Upper lobe of left lung (tissue), 6 donors: ENCODE measurements around the gene CSNK1G3. TPM values are rescaled to one million over a fixed set of nuclear protein-coding genes. Genes with fewer than 3 reads are reported as not detected.
"Not testable (repeated sequence)": the region's sequence is repeated elsewhere in the genome, so short reads cannot be mapped to it uniquely, and the experiment has no call there.

Experiments used
- ATAC-seq, 2 donors: fragments of 200-7000 bp; cut with Tn5 transposase; one replicate each; pipeline ENCODE4 v1.9.1; 2022; ENCODE audit warnings: mild to moderate bottlenecking in 2 of 2, moderate library complexity in 2 of 2; ENCODE audit not compliant: low FRiP score in 2 of 2
- DNase-seq, 2 donors: peaks; one replicate each; pipeline ENCODE4 v3.0.0-alpha.2; 2019 to 2020
- H3K27ac ChIP-seq, 4 donors: fragments of 200-600 bp; sonication (generic); one replicate each; pipeline ENCODE4 v1.5.1; 2016 to 2019
- H3K27me3 ChIP-seq, 4 donors: fragments of 200-600 bp; sonication (generic); one replicate each; pipeline ENCODE4 v1.5.1; 2017 to 2019
- H3K36me3 ChIP-seq, 4 donors: fragments of 200-600 bp; sonication (generic); one replicate each; pipeline ENCODE4 v1.5.1; 2016 to 2019
- H3K4me1 ChIP-seq, 4 donors: fragments of 200-600 bp; sonication (generic); one replicate each; pipeline ENCODE4 v1.5.1; 2018 to 2019
- H3K4me3 ChIP-seq, 4 donors: fragments of 200-600 bp; sonication (generic); one replicate each; pipeline ENCODE4 v1.5.1; 2017 to 2019; ENCODE audit warnings: mild to moderate bottlenecking in 2 of 4, moderate library complexity in 1 of 4
- H3K9me3 ChIP-seq, 4 donors: fragments of 200-600 bp; sonication (generic); one replicate each; pipeline ENCODE4 v1.5.1; 2018 to 2019
- CTCF ChIP-seq, 6 experiments: fragments of 450-650 bp in 4 of 6; fragments of 200-600 bp in 2 of 6; sonication (generic) in 2 of 6; IDR thresholded peaks; one replicate each; pipeline ENCODE4 v1.5.1; 2016 to 2019; ENCODE audit warnings: antibody characterized with exemption in 6 of 6
- EP300 ChIP-seq, 4 donors: sonication (generic); formaldehyde crosslinking; IDR thresholded peaks; one replicate each; pipeline ENCODE4 v1.5.1; 2017; ENCODE audit warnings: antibody characterized with exemption in 4 of 4, control low read depth in 2 of 4
- POLR2A ChIP-seq, 4 donors: fragments of 450-650 bp; IDR thresholded peaks; one replicate each; pipeline ENCODE4 v1.5.1; 2016 to 2017; ENCODE audit warnings: antibody characterized with exemption in 4 of 4, mild to moderate bottlenecking in 2 of 4
- POLR2AphosphoS5 ChIP-seq, 2 donors: sonication (generic); formaldehyde crosslinking; IDR thresholded peaks; one replicate each; pipeline ENCODE4 v1.5.1; 2017; ENCODE audit warnings: antibody characterized with exemption in 2 of 2
- WGBS, 2 donors: methylation state at CpG; one replicate each; pipeline ENCODE4 v1.1.5; 2017 to 2018; 5-methylcytosine and 5-hydroxymethylcytosine counted together
- total RNA-seq, 6 donors: library from RNA; depleted of rRNA in 4 of 6; stranded (reverse); fragments of >200 nt in 4 of 6; gene quantifications; one replicate each; pipeline versions ENCODE4 v1.1.0 to v1.2.1, GENCODE V29; 2016 to 2021
- donor health status: DM: no; HTN: no; CAD: no; lungs with moderate emphysema.
- donor health status: DM: no; HTN: yes; CAD: no; lungs with severe emphysema.

CSNK1G3 gene
- total RNA-seq: 10 to 100 TPM; 23.5 to 61.5 (median 34.5) TPM

- H3K4me1 ChIP-seq: peaks cover 0 to 27% (median 16%) of the 10 kb centered on the region in 4 donors
- peak within 1 kb of the TSS; percentile 91 to 98 (median 93) for H3K27ac ChIP-seq
- no peaks in the 10 kb centered on the region for H3K36me3 ChIP-seq
- H3K4me3 ChIP-seq: peak within 1 kb of the TSS; percentile 59 to 90 (median 78)
- WGBS, 2 donors: 2% methylated on average over 38 to 67 of the region's 82 CpGs
- TF ChIP-seq POLR2A (IDR thresholded peaks at IDR 0.05) (peak in 3 of 4 donors; percentile 67 to 88 (median 77)), POLR2AphosphoS5 (IDR thresholded peaks at IDR 0.05) (peak; percentile 90 to 98), CTCF (IDR thresholded peaks at IDR 0.05) (no peak), EP300 (IDR thresholded peaks at IDR 0.05) (no peak)
- no peaks in the 10 kb centered on the region for H3K27me3 ChIP-seq
- DNase-seq (peak; percentile 92 to 97), ATAC-seq (peak; percentile 97 to 99)
- H3K9me3 ChIP-seq: no peaks in the 10 kb centered on the region
These were observed at the start of gene CSNK1G3 for GRCh38 chr5:123511648-123512605. Gene CSNK1G3 (plus strand): TSS chr5:123512177. CDS start chr5:123545664, 33,487 bp downstream.

GRCh38 chr5:123466839-123467238 is 45.1 kb upstream of the CSNK1G3 start:
- H3K4me3 ChIP-seq, H3K4me1 ChIP-seq, DNase-seq, H3K36me3 ChIP-seq, H3K27ac ChIP-seq, H3K9me3 ChIP-seq, ATAC-seq, H3K27me3 ChIP-seq: not testable (repeated sequence)
- WGBS, 2 donors: 100% methylated on average over 1 of the region's 1 CpG

- no peaks in the 10 kb centered on the region for H3K27me3 ChIP-seq
- no peak for ATAC-seq
- 93 to 97% methylated on average over 3 of the region's 3 CpGs for WGBS, 2 donors
- no peak overlapping the region for H3K27ac ChIP-seq
- no peaks in the 10 kb centered on the region for H3K36me3 ChIP-seq
- no peak overlapping the region for H3K4me3 ChIP-seq
- no peaks in the 10 kb centered on the region for H3K9me3 ChIP-seq
- no peak for DNase-seq
- no peak for TF ChIP-seq CTCF (IDR thresholded peaks at IDR 0.05)
- TF ChIP-seq EP300 (IDR thresholded peaks at IDR 0.05): no peak
- TF ChIP-seq POLR2A (IDR thresholded peaks at IDR 0.05): no peak
- TF ChIP-seq POLR2AphosphoS5 (IDR thresholded peaks at IDR 0.05): no peak
- H3K4me1 ChIP-seq: no peaks in the 10 kb centered on the region
These were observed 40.6 kb upstream of the CSNK1G3 start for GRCh38 chr5:123471385-123471784.

- Histone ChIP-seq H3K9me3 (no peaks in the 10 kb centered on the region), H3K36me3 (no peaks in the 10 kb centered on the region), H3K4me3 (no peak overlapping the region), H3K27ac (no peak overlapping the region), H3K27me3 (no peaks in the 10 kb centered on the region), H3K4me1 (no peaks in the 10 kb centered on the region)
- WGBS, 2 donors: 86% methylated on average over 8 of the region's 8 CpGs
- no peak for DNase-seq
- ATAC-seq: peak in 1 of 2 donors; percentile 24
- no peak for TF ChIP-seq EP300 (IDR thresholded peaks at IDR 0.05)
- TF ChIP-seq POLR2AphosphoS5 (IDR thresholded peaks at IDR 0.05): no peak
- no peak for TF ChIP-seq POLR2A (IDR thresholded peaks at IDR 0.05)
- no peak for TF ChIP-seq CTCF (IDR thresholded peaks at IDR 0.05)
These were observed 39.6 kb upstream of the CSNK1G3 start for GRCh38 chr5:123472150-123472924.

GRCh38 chr5:123474228-123474627 is 37.7 kb upstream of the CSNK1G3 start:
- H3K4me1 ChIP-seq: no peaks in the 10 kb centered on the region
- no peak overlapping the region for H3K27ac ChIP-seq
- H3K27me3 ChIP-seq: no peaks in the 10 kb centered on the region
- no peaks in the 10 kb centered on the region for H3K9me3 ChIP-seq
- ATAC-seq: no peak
- H3K36me3 ChIP-seq: no peaks in the 10 kb centered on the region
- DNase-seq: no peak
- no peak overlapping the region for H3K4me3 ChIP-seq
- no peak for TF ChIP-seq EP300 (IDR thresholded peaks at IDR 0.05)
- no peak for TF ChIP-seq POLR2A (IDR thresholded peaks at IDR 0.05)
- TF ChIP-seq POLR2AphosphoS5 (IDR thresholded peaks at IDR 0.05): no peak
- no peak for TF ChIP-seq CTCF (IDR thresholded peaks at IDR 0.05)
